ENCODE measurements around the gene CCDC38. TPM values are rescaled to one million over a fixed set of nuclear protein-coding genes. Genes with fewer than 3 reads are reported as not detected.

CCDC38 gene
- polyA plus RNA-seq, 1 donor from 2014 or later = not detected

GRCh38 chr12:95862038-95862437 is 80.4 kb downstream of the CCDC38 start:
- Histone ChIP-seq H4K20me1 (ENCODE audit: insufficient read depth) (no peaks in the 10 kb centered on the region), H3K27ac (ENCODE audit: low read length) (no peak overlapping the region), H3K79me2 (replicated peaks; ENCODE audit: insufficient read depth, low read length) (peaks cover 47% of the 10 kb centered on the region), H3K9me2 (ENCODE audit: insufficient read depth, low read length) (no peaks in the 10 kb centered on the region), H2AFZ (ENCODE audit: low read depth, low read length) (no peak overlapping the region), H3K9ac (ENCODE audit: low read length) (no peak overlapping the region), H3K4me3 (ENCODE audit: low read length) (no peak overlapping the region), H3K4me2 (ENCODE audit: low read length) (no peak overlapping the region), H3K9me3 (ENCODE audit: low read length) (peaks cover 3% of the 10 kb centered on the region), H3K36me3 (ENCODE audit: insufficient read depth, low read length) (peaks cover 29% of the 10 kb centered on the region), H3K27me3 (ENCODE audit: insufficient read depth, low read depth, low read length) (no peaks in the 10 kb centered on the region), H3F3A (ENCODE audit: insufficient read depth, low read length, poor library complexity, severe bottlenecking) (no peaks in the 10 kb centered on the region)
- TF ChIP-seq TAF1 (IDR thresholded peaks at IDR 0.05; ENCODE audit: low read depth) = no peak
- no peak for TF ChIP-seq REST (IDR thresholded peaks at IDR 0.05; ENCODE audit: borderline replicate concordance)
- TF ChIP-seq POLR2AphosphoS5 (IDR thresholded peaks at IDR 0.05) = no peak
- no peak for TF ChIP-seq SMC3 (conservative IDR thresholded peaks at IDR 0.05; ENCODE audit: poor library complexity)
- no peak for TF ChIP-seq CTCF (IDR thresholded peaks at IDR 0.05; ENCODE audit: poor library complexity, severe bottlenecking)
- TF ChIP-seq EZH2 (IDR thresholded peaks at IDR 0.05; ENCODE audit: borderline replicate concordance, insufficient read depth, low read length, poor library complexity, severe bottlenecking) = no peak
- TF ChIP-seq EP300 (conservative IDR thresholded peaks at IDR 0.05; ENCODE audit: poor library complexity, severe bottlenecking) = no peak
- no peak for TF ChIP-seq RAD21 (conservative IDR thresholded peaks at IDR 0.05)
- no peak for TF ChIP-seq MXI1 (conservative IDR thresholded peaks at IDR 0.05; ENCODE audit: poor library complexity, severe bottlenecking)

GRCh38 chr12:95859947-95860850 is 82.2 kb downstream of the CCDC38 start:
- peaks cover 29% of the 10 kb centered on the region for H3K36me3 ChIP-seq (ENCODE audit: insufficient read depth, low read length)
- TF ChIP-seq MXI1 (conservative IDR thresholded peaks at IDR 0.05; ENCODE audit: poor library complexity, severe bottlenecking) (no peak), EZH2 (IDR thresholded peaks at IDR 0.05; ENCODE audit: borderline replicate concordance, insufficient read depth, low read length, poor library complexity, severe bottlenecking) (no peak), REST (IDR thresholded peaks at IDR 0.05; ENCODE audit: borderline replicate concordance) (no peak), EP300 (conservative IDR thresholded peaks at IDR 0.05; ENCODE audit: poor library complexity, severe bottlenecking) (no peak), TAF1 (IDR thresholded peaks at IDR 0.05; ENCODE audit: low read depth) (no peak), SMC3 (conservative IDR thresholded peaks at IDR 0.05; ENCODE audit: poor library complexity) (no peak), POLR2AphosphoS5 (IDR thresholded peaks at IDR 0.05) (no peak), CTCF (IDR thresholded peaks at IDR 0.05; ENCODE audit: poor library complexity, severe bottlenecking) (no peak), RAD21 (conservative IDR thresholded peaks at IDR 0.05) (no peak)
- H3K27me3 ChIP-seq (ENCODE audit: insufficient read depth, low read depth, low read length) = no peaks in the 10 kb centered on the region
- H3K4me3 ChIP-seq (ENCODE audit: low read length) = peak overlapping the region; percentile 74
- no peaks in the 10 kb centered on the region for H3F3A ChIP-seq (ENCODE audit: insufficient read depth, low read length, poor library complexity, severe bottlenecking)
- peak overlapping the region; percentile 80 for H3K4me2 ChIP-seq (ENCODE audit: low read length)
- no peaks in the 10 kb centered on the region for H3K9me2 ChIP-seq (ENCODE audit: insufficient read depth, low read length)
- H2AFZ ChIP-seq (ENCODE audit: low read depth, low read length) = no peak overlapping the region
- no peaks in the 10 kb centered on the region for H4K20me1 ChIP-seq (ENCODE audit: insufficient read depth)
- peak overlapping the region; percentile 87 for H3K27ac ChIP-seq (ENCODE audit: low read length)
- H3K9ac ChIP-seq (ENCODE audit: low read length) = peak overlapping the region; percentile 85
- peaks cover 47% of the 10 kb centered on the region for H3K79me2 ChIP-seq (replicated peaks; ENCODE audit: insufficient read depth, low read length)
- peaks cover 3% of the 10 kb centered on the region for H3K9me3 ChIP-seq (ENCODE audit: low read length)

All from neural cell (in vitro differentiated cells).